HT1080 (cell line): ENCODE measurements around the gene SARS2. TPM values are rescaled to one million over a fixed set of nuclear protein-coding genes. Genes with fewer than 3 reads are reported as not detected.

Experiments
- DNase-seq: peaks from one replicate; pipeline ENCODE4 v3.0.0-alpha.2; 2015; ENCODE audit warnings: low read depth
- total RNA-seq: library from RNA; depleted of rRNA; stranded (reverse); fragments of >200 nt; shearing (Covaris generic); gene quantifications from 2 replicates; pipeline ENCODE4 v1.2.3, GENCODE V29; 2014; rRNA removed

The SARS2 gene
- total RNA-seq, 1 experiment from 2014 or later: 48.2 TPM

DNA sequence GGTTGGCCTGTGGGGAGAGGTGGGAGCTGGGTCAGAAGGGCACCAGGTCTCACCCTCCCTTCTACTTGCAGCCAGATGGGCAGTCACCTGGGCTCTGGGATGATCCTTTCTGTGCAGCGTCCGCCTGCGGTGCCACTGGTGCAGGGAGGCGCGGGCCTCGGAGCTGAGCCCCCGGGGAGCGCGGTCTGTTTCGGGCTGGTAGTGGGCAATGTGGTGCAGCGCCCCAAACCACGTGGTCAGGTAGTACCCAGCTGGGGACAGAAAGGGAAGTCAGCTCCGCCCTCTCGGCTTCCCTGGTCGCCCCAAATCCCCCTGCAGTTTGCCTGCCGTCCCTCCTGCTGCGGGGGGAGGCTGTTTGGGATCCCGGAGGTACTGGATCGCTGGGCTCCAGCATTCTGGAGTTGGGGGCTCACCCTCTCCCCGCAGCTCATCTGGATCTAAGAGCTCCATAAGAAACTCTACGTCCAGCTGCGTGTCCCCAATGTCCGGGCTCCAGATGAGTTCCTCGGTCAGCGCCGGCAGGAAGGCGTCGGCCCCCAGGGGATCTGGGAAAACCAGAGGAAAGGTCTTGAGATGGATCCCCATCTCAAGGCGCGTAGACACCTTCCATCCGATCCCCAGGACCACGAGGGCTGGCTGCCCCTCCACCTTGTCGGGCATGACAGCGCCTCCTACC lies 61.3 kb downstream of the SARS2 start:
- no peak for DNase-seq

DNA sequence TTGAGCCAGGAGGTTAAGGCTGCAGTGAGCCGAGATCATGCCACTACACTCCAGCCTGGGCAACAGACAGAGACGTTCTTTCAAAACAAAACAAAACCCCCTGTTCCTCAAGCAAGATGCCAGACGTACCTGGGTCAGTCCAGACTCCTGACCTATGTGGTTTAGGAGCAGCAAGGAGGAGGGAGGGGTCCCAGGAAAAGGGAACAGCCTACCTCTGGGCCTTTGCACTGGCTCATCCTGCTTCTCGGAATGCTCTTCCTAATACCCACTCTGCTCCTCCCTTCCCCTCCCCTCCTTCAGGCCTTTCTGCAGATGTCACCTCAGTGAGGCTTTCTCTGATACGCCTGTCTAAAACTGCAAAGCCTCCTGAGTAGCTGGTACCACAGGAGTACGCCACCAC lies 62.0 kb downstream of the SARS2 start:
- no peak for DNase-seq

DNA sequence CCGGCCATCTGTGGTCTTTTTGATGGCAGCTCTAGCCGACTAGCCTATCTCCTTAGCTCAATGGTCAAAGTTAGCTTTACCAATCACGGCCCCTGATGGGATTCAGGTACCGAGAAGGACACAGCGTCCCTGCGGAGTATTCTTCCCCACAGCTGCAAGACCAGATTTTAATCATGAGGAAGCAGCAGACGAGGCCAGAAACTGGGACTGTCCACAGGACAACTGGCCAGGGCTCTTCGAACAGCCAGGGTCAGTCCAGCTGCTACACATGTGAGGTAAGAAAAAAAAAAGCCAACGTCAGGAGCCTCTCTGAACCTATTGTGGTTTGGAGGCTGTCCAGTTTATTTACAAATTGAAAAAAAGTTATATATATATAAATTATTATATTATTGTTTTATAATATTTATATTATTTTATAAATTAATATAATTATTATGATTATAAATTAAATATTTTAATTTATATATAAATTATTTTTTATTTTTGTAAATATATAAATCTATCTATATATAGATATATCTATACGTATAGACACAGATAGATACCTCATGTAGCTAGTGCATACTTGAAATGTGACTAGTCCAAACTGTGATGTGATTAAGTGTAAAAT lies 63.3 kb downstream of the SARS2 start:
- DNase-seq: no peak

Other genes starting within 250 kb of the SARS2 start
- 0.10 and 0.14 TPM in 2 replicates for gene CAPN12, start 186.3 kb downstream of the SARS2 start, total RNA-seq
- not detected in 2 replicates for gene LGALS7, start 157.2 kb downstream of the SARS2 start, total RNA-seq
- gene LGALS7B, start 141.6 kb downstream of the SARS2 start, total RNA-seq: 1.7 TPM in 1 of 2 replicates, not detected in the other
- gene LGALS4, start 117.8 kb downstream of the SARS2 start, total RNA-seq: 0.11 TPM in 1 of 2 replicates, not detected in the other
- gene ECH1, start 99.0 kb downstream of the SARS2 start, total RNA-seq: 15.0 and 31.0 TPM in 2 replicates
- gene HNRNPL, start 80.8 kb downstream of the SARS2 start, total RNA-seq: 419 and 531 TPM in 2 replicates
- 5.2 and 5.3 TPM in 2 replicates for gene RINL, start 52.5 kb downstream of the SARS2 start, total RNA-seq
- 30.8 and 33.6 TPM in 2 replicates for gene SIRT2, start 31.1 kb downstream of the SARS2 start, total RNA-seq
- gene NFKBIB, start 30.8 kb downstream of the SARS2 start, total RNA-seq: 25.7 and 42.5 TPM in 2 replicates
- not detected in 2 replicates for gene CCER2, start 18.6 kb downstream of the SARS2 start, total RNA-seq
- 135 and 136 TPM in 2 replicates for gene MRPS12, start 181 bp upstream of the SARS2 start, total RNA-seq
- 28.6 and 40.0 TPM in 2 replicates for gene FBXO17, start 45.0 kb upstream of the SARS2 start, total RNA-seq
- not detected in 2 replicates for gene FBXO27, start 101.8 kb upstream of the SARS2 start, total RNA-seq
- 4.0 and 6.4 TPM in 2 replicates for gene ACP7, start 153.6 kb upstream of the SARS2 start, total RNA-seq
- gene PAK4, start 195.0 kb upstream of the SARS2 start, total RNA-seq: 8.0 and 13.0 TPM in 2 replicates